C1 segment of cervical spinal cord (tissue), 14 donors: ENCODE measurements around the gene SS18L1.
A peak's percentile ranks its signal among the peaks of the same experiment; 100 is the strongest.

Experiments used
- DNase-seq, 14 donors: peaks; one replicate each; lab custom pipeline; 2025; lab: John Stamatoyannopoulos, UW

SS18L1 gene

DNA sequence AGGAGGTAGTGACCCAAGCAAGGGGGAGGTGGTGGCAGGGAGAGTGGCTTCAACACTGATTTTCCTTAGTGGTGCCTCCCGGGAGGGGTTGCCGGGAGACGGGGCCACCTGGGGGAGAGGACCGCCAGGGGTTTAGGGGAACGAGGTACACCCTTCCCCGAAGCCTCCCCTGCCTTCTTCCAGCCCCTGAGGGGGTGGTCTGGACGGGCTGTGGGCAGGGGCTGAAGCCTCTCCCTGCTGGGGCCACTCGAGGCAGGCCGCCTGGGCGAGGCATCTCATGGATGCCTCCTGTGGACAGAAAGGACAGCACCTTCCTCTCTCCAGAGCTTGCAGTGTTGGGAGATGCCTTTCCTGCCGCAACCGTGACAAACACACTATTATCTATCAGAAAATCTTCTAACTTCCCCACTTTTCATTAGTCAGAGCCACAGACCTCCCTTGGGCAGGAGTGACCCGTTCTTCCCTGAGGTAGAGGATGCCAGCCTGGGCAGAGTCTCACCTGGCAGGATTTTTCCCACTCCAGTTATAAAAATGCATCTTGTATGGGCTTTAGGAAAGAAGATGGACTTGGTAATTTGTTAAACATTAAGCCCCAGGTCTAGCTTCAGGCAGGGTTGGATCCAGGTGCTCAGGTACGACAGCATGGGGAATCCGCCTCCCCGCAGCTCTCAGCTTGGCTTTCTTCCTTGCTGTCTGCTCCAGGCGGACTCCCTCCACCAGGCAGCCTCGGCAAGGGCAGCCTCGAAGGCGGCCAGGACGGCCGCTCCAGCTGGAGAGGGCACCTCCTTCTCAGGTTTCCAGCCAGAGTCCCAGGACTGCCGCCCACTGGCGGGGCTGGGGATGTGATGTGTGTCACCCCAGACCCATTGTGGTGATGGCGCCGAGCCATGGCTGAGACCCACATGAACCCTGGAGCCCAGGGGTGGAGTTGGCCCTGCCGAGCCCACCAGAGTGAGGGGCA is 65.5 kb downstream of the SS18L1 start:
- no peak for DNase-seq

GRCh38 chr20:62209850-62210495 is 66.4 kb downstream of the SS18L1 start:
- no peak for DNase-seq

GRCh38 chr20:62210496-62210855 is 66.9 kb downstream of the SS18L1 start:
- DNase-seq, result no peak

DNA sequence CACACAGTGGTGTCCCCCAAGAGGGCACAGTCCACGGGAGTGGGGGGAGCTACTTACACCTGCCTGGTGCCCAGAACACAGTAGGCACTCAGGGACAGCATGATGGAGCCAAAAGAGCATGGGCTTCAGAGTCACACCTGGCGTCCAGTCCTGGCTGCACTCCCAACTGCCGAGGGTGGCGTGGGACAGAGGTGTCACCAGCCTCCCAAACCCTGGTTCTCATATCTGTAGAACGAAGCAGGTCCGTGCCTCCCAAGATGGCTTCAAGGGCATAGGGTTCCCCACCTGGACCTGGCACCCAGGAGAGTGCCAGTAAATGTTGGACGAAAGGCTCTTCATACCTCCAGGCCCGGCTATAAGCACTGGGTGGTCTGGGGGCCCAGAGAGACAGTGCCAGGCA is 67.6 kb downstream of the SS18L1 start:
- no peak for DNase-seq

GRCh38 chr20:62211769-62212288 is 68.3 kb downstream of the SS18L1 start:
- no peak for DNase-seq

GRCh38 chr20:62212299-62212698 is 68.7 kb downstream of the SS18L1 start:
- DNase-seq, result peak in 4 of 14 donors; percentile 6 to 19 (median 10)

GRCh38 chr20:62214067-62214466 is 70.5 kb downstream of the SS18L1 start:
- no peak for DNase-seq

- DNase-seq, result no peak
Measured at GRCh38 chr20:62215020-62215990, 71.7 kb downstream of the SS18L1 start.

GRCh38 chr20:62215991-62216635 is 72.5 kb downstream of the SS18L1 start:
- no peak for DNase-seq

DNA sequence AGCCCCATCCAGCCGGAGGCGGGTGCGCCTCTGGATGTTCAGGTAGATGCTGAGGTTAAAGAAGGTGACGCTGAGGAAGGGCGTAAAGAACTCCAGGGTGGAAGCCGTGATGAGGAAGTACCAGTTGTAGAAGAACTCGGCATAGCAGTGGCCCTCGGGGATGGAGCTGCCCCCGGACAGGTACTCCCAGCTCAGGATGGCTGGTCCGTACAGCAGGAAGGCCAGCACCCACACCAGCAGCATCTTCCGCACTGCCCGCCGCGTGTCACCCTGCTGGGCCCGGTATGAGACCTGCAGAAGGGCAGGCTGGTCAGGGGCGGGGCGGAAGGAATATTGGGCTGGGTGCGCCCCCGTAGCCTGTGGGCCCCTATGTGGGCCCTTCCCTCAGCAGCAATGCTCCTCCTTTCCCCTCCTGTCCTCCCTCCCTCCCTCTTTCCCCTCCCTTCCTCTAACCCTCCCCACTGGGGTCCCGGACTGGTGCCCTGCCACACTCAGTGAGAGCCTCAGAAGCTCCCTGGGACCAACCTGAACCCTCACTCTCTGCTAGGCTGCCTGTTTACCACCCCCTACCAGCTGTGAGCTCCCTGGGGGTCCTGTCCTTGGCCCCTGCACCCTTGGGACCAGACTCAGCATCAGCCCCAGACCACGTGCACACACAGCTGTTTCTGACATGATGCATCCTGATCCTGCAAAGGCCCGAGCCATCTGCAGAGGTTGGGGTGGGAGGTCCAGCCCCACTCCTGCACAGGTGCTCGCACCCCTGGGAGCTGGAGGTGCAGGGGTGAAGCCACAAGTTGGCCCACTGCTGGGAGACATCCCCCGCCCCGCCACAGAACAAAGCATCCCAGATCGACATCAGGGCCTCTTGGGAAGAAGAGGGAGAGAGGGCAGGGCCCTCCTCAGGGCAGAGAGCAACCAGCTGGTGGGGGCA is 73.3 kb downstream of the SS18L1 start:
- DNase-seq, result no peak

DNA sequence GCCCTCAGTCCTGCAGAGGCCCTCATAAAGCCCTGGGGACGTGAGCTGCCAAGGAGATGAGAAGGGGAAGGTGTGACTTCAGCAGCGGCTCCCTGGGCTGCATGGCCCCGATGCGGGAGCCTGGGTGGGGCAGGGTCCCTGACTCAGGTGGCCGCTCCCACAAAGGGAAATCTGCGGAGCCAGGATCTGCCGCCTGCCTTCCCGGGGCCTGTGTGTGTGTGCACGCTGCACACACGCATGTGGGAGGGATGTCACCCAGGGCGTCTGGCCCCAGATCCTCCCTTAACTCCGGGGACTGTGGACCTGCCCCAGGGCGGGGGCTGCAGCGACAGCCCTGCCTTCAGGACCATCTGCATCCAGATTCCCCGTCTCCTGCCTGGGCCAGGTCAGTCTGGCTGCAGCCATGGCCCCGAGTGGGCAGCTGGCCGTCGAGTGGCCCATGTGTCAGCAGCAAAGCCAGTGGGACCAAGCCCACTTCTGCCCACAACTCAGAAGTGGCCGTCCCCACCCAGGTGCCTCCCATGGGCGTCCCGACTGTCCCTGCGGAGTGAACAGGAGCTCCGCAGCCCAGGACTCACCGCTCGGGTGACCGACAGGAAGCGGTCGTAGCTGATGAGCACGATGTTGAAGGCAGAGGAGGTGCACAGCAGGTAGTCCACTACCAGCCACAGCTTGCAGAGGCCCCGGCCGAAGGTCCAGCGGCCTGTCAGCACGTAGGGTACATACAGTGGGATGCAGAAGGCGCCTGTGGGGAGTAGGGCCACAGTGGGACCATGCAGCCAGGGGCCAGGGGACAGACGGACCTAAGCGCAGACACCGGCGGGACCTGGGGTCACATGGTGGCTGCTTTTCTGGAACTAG is 74.6 kb downstream of the SS18L1 start:
- DNase-seq, result no peak

GRCh38 chr20:62219101-62219991 is 75.8 kb downstream of the SS18L1 start:
- DNase-seq, result no peak

- peak in 6 of 14 donors; percentile 6 to 56 (median 18) for DNase-seq
Measured at GRCh38 chr20:62219992-62220665, 76.6 kb downstream of the SS18L1 start, which contains the start of gene HRH3. TSS of gene HRH3 (minus strand) at chr20:62220278. CDS start at chr20:62219970, 308 bp downstream.

DNA sequence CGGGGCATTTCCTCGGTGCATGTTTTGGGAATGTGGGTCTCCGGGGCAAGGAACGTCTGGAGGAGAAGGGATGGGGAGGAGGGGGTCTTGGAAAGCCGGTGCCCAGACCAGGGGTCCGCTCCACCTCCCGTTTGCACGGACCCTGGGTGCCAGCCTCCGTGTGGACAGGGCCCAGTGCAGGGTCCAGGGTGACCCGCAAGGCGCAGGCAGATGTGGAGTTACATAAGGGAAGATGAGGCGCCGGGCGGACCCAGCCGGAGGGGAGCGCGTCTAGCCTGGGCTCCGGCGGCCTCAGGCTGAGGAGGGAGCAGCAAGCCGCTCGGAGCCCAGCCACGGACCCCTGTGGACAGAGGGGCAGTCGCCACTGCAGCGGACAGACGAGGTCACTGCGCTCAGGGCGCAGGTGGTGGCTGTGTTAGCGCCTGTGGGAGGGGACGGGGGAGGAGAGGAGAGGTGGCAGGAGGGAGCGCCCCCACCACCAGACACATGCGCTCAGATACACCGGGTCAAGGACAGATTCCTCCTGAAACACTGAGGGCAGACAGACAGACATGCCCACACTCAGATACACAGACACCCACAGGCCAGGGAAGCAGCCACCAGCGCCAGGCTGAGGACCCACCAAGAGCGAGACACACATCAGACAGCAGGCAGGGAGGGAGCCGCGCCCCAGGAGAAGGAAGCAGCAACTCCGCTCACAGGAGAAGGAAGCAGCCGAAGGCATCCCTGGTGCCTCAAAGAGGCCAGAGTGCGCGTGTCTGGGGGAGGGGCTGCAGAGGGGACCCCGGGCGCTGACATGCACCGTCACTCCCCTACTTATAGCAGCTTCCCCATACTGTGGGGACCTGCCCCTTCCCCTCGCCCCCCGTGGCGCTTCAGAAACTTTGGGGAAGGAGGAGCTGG is 77.3 kb downstream of the SS18L1 start:
- no peak for DNase-seq

DNA sequence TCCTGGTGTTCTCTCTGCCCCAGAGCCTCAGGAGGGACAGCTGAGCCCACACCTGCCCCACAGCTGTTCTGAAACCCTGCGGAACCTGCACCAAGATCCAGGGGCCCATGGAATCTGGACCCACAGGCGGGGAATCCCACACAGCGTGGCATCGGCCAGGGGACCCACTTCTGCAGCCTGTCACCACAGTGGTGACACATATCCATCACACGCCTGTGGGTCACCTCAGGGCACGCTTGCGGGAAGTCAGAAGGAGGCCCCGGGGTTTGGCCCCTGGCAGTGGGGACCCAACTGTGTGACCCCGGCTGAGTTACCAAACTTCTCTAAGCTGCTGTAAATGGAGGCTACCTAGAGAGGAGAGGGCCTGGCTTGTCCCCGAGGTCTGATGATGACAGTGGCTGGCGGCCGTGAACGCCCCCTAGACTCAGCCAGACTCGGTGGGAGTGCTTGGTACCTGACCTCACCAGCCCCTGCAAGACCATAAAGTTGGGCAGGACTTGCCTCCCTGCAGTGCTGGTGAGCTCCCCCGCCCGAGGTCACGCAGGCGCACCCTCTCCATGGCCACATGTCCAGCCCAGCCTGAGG is 78.8 kb downstream of the SS18L1 start:
- DNase-seq, result no peak

DNA sequence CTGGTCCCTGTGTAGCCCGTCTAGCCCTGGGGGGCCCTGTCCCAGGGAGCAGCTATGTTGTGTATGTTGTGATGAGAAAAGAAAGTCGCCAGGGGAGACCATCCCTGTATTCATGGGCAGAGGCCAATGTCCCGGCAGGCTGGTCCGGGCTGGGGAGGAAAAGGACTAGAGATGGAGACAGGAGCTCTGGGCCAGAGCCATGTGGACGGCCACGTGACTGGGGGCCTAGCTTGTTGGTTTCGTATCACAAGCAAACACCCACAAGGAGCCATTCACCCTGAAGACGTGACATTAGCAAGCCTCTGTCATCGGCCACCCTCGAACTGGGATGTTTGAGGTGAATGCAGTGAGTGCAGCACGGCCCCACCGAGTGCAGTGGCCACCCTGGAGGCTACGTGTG is 79.4 kb downstream of the SS18L1 start:
- DNase-seq, result no peak
